ENCODE measurements around the gene THADA. TPM values are rescaled to one million over a fixed set of nuclear protein-coding genes. Genes with fewer than 3 reads are reported as not detected.

Gene THADA
- total RNA-seq, 1 experiment from 2014 or later, result 20.1 TPM

DNA sequence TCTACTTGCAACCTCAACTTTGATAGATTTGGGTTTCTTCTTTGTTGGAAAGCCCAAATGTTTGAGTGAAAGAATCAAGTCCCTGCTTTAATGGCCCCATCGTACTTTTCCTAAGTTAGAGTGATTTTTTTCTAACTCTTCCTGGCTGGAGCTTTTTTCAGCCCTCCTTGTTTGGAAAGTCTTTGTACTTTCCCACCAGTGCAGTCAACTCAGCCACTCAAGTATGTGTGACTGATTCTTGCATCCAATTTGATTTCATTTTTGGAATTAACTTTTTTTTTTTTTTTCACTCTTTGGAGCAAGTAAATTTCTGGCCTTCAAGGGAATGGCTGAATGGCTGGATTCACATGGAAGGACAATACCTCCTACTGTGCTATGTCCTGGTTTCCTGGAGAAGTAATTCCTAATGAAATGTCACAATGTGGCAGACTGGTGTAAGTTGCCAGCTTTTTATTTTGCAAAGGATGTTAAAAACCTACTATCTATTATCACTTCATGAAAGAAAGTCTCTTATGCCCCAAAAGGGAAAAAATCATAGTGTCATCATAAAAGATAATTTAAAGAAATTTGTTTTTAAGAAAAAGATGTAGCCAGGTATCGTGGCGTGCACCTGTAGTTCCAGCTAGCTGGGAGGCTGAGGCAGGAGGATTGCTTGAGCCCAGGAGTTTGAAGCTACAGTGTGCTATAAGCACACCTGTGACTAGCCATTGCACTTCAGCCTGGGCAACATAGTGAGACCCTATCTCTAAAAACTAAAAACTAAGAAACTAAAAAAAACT lies 293.5 kb downstream of the THADA start:
- Histone ChIP-seq H3K9ac (ENCODE audit: extremely low read depth, insufficient read length, low read length) (no peak overlapping the region), H3K4me2 (ENCODE audit: insufficient read depth, insufficient read length, low read length) (no peak overlapping the region), H2BK15ac (ENCODE audit: low read depth, low read length) (no peak overlapping the region), H3K79me2 (ENCODE audit: insufficient read depth, low read length) (no peaks in the 10 kb centered on the region), H3K4ac (ENCODE audit: low read depth, low read length) (no peak overlapping the region), H4K5ac (ENCODE audit: insufficient read length, low read depth, low read length) (no peak overlapping the region), H2AK5ac (ENCODE audit: insufficient read length, low read length) (no peak overlapping the region), H3K27ac (ENCODE audit: insufficient read length, low read depth, low read length) (no peak overlapping the region), H2BK12ac (ENCODE audit: insufficient read length, low read depth, low read length) (no peak overlapping the region), H2BK20ac (ENCODE audit: low read depth, low read length, poor library complexity, severe bottlenecking) (no peak overlapping the region), H3K23me2 (ENCODE audit: insufficient read length, low read depth, low read length, poor library complexity, severe bottlenecking) (no peaks in the 10 kb centered on the region), H3T11ph (ENCODE audit: low read length) (no peak overlapping the region), H3K79me1 (ENCODE audit: insufficient read depth, low read depth, low read length, poor library complexity, severe bottlenecking) (no peaks in the 10 kb centered on the region), H4K91ac (ENCODE audit: insufficient read length, low read depth, low read length) (no peak overlapping the region), H4K8ac (replicated peaks; ENCODE audit: insufficient read length, low read depth, low read length) (no peak overlapping the region), H3K56ac (ENCODE audit: insufficient read length, low read depth, low read length) (no peak overlapping the region), H3K23ac (ENCODE audit: insufficient read length, low read depth, low read length) (no peak overlapping the region), H3K14ac (ENCODE audit: insufficient read depth, low read length) (no peak overlapping the region), H2BK5ac (ENCODE audit: insufficient read length, low read length) (no peak overlapping the region), H4K20me1 (ENCODE audit: control insufficient read depth, insufficient read depth, insufficient read length) (no peaks in the 10 kb centered on the region), H2AFZ (ENCODE audit: low read length) (no peak overlapping the region), H3K9me3 (ENCODE audit: control insufficient read depth, low read depth, low read length) (no peaks in the 10 kb centered on the region), H3K18ac (ENCODE audit: insufficient read length, low read depth, low read length) (no peak overlapping the region), H3K27me3 (ENCODE audit: insufficient read depth, low read length) (no peaks in the 10 kb centered on the region), H3K4me1 (ENCODE audit: insufficient read depth, low read length) (no peaks in the 10 kb centered on the region), H2BK120ac (ENCODE audit: low read depth, low read length, poor library complexity, severe bottlenecking) (no peak overlapping the region)
- no peak for TF ChIP-seq CTCF (conservative IDR thresholded peaks at IDR 0.05)
- Mint-ChIP-seq H3K4me1 (peaks cover 9 to 11% of the 10 kb centered on the region in 2 experiments), H3K4me3 (no peak overlapping the region), H3K27me3 (ENCODE audit: low read depth) (no peaks in the 10 kb centered on the region), H3K27ac (peak overlapping the region in 1 of 3 experiments; percentile 6; a peak in 1 of 7 replicates), H3K9me3 (no peaks in the 10 kb centered on the region; a peak in 2 of 5 replicates), H3K36me3 (ENCODE audit: insufficient read depth in 1 of 3, low read depth in 3 of 3) (no peaks in the 10 kb centered on the region)
- no CpG with 5 or more reads among the region's 3 CpGs for WGBS (ENCODE audit: extremely low coverage, insufficient read length, low lambda C conversion rate)
- DNase-seq, result no peak

Measured in H9 (cell line).